ENCODE results near the gene C19orf38.
"Not testable (repeated sequence)": the region's sequence is repeated elsewhere in the genome, so short reads cannot be mapped to it uniquely, and the experiment has no call there.

The C19orf38 gene

DNA sequence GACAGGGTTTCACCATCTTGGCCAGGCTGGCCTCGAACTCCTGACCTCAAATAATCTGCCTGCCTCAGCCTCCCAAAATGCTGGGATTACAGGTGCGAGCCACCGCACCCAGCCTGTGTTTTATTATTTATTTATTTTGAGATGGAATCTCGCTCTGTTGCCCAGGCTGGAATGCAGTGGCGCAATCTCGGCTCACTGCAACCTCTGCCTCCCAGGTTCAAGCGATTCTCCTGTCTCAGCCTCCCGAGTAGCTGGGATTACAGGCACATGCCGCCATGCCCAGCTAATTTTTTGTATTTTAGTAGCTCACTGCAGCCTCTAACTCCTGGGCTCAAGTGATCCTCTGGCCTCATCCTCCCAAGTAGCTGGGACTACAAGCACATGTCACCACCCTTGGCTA, 29.4 kb downstream of the C19orf38 start:
- DNase-seq, result not testable (repeated sequence)

DNA sequence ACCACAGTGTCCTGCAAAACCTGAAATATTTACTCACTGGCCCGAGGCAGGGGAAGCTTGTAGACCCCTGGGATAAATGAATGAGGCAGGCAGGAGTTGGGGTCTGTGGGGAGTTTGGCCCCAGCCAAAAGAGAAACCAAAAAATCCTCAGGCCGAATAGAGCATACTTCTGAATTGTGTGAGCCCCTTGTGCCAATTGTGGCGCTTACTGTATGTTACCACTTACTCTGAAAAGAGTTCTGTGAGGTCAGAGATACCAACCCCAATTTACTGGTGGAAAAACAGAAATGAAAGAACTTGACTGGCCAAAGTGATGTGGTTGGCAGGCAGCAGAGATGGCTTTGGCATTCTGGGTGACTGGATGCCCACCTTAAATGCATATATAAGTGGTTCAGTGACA, 30.0 kb downstream of the C19orf38 start:
- no peak for DNase-seq

DNA sequence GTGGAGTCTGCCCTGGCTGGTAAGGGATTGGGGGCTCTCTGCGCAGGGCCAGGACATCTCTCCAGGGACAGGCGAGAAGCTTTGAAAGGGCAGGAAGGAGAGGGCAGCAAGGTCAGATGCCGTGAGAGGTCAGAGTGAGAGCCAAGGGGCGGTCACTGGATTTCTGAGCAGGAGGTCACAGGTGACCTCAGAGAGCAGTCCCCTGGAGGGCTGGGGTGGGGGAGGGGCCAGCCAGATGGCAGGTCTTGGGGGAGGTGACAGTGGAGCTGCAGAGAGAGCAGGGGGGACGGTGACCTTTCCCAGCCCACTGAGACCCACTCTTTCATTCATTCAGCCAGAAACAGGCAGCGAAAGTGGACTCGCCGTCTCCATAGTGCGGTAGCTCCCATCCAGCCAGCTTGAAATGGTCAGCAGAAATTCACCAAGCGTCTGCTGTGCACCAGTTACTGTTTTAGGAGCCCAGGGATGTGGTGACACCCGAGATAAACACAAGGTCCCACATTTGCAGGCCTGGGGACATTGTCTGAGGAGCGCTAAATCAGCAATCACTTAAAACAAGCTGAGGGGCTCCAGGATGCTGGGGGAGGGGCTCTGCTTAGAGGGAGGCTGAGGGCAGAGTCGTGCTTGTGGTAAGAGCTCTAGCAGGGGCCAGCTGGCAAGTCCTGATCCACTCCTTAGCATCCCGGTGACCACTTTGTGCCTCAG, 33.3 kb downstream of the C19orf38 start:
- DNase-seq, result no peak

DNA sequence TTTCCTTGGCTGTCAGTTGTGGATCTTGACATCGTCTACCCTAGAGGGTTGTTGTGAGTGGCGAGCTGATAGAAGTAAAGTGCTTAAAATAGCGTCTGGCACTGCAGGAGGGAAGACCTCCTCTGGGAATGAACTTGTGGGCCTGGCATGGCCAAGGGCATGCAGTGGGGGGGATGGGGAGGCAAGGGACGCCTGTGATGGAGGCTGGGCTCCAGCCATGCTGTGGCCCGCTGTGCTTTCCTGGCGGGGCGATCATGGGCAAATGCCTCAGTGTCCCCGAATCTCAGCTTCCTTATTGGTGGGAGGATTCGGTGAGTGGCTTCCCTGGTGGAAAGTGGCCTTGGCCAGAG, 33.9 kb downstream of the C19orf38 start:
- DNase-seq, result no peak

DNA sequence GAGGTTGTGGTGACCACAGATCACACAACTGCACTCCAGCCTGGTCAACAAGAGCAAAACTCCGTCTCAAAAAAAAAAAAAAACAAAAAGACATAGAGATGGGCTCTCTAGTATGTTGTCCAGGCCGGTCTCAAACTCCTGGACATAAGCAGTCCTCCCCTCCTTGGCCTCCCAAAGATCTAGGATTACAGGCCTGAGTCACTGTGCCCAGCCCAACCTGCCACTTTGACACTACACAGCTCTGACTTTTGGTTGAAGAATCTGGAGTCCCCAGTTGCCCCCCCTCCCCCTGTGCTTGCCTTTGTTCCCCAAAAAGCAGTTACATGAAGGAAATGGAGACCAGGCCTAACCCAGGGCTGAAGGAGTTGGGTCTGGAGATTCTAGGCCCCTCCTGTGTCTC, 36.1 kb downstream of the C19orf38 start:
- DNase-seq, result no peak

DNA sequence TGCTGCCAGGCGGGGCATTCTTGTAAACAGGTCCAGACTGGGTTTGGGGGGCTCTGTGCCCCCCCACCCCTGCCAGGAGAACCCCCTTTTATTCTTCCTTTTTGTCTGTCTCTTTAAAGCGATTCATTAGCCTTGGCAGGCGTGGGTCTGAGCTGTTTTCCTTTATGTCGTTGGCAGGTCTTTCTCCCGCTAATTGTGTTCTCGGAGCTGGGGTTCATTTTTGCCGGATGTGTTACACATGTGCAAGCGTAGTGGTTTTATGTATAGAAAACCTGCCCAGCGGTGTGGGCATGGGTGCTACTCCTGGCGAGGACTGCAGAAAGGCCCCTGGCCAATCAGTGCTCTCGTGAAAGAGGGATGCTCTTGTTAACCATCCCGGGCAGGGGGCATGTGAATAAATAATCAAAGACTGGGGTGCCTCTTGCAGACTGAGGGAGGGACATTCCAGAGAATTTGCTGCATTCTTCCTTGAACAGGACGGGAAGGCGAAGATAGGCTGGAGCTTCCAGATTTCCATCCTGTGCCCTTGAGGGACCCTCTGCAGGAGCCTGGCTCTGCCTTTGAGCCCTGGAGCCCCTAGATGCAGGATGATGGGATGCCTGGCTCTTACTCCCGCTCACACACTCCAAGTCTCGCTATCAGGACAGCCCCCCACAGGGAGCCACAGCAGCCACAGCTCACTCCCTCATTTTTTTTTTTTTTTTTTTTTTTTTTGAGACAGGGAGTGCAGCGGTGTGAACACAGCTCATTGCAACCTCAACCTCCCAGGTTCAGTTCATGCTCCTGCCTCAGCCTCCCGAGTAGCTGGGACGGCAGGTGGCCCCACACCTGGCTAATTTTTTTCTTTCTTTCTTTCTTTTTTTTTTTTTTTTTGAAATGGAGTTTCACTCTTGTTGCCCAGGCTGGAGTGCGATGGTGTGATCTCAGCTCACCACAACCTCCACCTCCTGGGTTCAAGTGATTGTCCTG, 37.3 kb downstream of the C19orf38 start:
- DNase-seq, result no peak

DNA sequence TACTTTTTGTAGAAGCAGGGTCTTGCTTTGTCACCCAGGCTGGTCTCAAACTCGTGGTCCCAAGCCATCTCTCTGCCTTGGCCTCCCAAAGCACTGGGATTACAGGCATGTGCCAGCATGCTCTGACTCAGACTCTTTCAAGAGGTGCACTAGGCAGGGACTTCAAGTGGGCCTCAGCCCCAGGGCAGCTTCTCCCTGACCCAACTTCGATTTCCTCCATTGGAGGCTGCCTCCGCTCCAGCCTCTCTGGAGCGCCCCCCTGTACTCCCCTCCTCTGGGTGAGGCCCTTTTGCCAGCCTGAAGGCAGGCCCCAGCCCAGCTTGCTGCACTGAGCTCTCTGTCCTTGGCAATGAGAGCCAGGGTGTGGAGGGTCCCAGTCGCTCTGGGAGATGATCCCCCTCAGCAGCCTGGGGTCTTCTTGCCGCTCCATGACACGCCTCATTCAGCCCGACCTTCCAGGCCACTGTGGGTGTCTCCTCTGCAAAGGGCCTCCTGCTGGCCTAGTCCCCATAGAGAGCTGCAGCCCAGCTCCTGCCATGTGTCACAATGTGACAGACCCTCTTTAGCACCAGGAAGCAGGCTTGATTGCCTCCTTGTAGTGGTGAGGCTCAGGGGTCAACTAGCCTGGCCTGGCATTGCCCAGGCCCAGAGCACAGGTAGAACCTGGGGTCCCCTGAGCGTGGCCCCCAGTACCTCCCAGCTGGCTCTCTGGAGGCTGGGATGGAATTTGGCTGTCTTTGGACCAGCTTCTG, 39.6 kb downstream of the C19orf38 start:
- DNase-seq, result no peak

DNA sequence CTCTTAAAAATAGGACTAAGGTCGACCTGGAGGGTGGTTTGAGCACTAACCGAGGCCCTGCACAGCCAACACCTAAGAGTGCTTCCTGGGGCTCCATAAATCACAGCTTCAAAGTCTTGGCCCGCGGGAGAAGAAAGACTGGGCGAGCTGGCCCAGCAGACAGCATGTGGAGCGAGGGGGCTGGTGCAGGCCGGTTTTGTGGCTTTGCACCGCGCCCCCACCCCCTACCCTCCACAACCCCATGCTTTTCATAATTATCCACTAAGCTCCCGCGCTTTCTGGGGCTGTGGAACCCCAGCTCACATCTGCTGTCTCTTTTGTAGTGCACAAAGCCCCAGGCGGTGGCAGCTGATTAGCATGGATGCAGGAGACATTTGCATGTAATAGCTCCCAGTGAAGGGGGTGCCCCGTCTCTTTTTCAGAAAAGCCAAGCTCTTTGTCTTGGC, 40.2 kb downstream of the C19orf38 start:
- DNase-seq, result no peak

DNA sequence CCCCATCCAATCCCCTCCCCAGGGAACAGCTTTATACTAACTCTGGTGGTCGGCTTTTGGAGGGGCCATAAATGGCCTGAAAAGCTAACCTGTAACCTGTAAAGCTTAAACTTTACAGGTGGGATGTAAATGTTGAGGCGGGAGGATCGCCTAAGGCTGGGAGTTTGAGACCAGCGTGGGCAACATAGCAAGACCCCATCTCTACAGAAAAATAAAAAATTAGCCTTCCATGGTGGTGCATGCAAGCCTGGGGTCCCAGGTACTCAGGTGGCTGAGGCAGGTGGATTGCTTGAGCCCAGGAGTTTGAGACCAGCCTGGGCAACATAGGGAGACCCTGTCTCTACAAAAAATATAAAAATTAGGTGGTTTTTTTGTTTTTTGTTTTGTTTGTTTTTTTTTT, 41.7 kb downstream of the C19orf38 start:
- DNase-seq, result no peak

DNA sequence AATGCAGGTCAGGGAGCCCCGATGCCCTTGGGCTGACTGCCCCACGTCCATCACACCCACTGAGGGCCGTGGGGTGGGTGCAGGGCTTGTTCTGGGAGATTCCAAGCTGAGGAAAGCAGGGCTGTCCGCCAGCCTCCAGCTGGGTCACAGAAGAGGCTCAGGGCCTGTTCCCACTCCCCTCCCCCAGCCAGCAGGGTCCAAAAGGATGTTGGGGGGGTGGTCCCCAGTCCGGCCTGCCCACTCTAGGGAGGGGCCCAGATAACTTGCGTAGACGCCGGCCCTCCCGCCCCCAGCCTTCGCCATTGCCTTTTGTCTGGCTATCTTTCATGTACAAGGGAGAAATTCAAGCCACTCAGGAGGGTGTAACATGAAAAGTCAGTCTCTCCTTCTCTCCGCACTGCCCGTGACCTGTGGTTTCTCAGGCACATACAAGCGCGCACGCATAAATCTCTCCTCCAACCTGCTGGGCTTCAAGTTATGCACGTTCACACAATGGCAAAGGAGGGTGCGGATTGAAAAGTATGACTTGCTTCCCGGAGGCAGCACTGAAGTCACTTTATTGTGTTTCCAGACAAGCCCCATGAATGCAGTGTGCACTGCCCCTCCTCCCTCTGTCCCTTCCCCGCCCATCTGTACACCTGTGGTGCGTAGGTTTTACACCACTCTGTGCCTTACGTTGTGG, 43.3 kb downstream of the C19orf38 start:
- no peak for DNase-seq

DNA sequence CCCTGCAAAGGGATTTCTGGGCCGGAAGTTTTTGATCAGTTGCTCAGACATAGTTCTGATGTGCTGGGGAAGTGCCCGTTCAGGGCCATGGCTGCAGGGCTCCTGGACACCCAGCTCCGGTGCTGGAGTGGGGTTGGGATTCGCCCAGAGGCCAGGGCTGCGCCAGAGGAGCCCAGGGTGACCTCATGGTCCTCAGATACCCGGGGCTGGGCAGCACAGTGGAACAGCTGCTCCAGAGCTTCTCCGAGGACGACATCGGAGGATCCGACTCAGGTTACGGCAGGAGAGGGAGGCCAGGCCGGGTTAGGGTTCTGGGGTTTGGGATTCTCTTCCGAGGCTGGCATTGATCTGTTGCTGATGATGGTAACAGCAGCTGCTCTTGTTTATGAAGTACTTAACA, 44.0 kb downstream of the C19orf38 start:
- DNase-seq, result no peak

DNA sequence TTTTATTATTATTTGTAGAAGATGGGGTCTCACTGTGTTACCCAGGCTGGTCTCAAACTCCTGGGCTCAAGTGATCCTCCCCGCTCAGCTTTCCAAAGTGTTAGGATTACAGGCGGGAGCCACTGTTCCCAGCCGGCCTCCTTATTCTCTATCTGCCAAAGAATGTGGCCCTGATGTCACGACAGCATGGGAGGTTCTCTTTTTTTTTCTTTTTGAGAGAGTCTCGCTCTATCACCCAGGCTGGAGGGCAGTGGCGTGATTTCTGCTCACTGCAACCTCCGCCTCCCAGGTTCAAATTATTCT, 46.6 kb downstream of the C19orf38 start:
- no peak for DNase-seq

DNA sequence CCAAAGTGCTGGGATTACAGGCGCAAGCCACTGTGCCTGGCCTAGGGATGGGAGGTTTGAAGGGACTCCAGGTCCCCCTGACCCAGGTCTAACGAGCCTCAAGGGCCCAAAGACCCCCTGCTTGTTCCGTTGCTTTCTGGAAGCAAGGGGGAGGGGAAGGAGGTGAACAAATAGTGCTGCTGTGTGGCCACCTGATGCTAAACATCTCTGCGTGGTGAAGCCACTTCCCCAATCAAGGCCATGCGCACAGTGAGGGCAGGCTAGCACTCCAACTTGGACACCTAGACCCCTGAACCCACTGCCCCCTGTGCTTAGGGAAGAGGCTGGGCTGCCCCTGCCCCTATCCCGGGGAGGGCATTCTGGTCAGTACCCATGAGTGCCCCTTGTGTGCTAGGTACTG, 47.1 kb downstream of the C19orf38 start:
- DNase-seq, result no peak

DNA sequence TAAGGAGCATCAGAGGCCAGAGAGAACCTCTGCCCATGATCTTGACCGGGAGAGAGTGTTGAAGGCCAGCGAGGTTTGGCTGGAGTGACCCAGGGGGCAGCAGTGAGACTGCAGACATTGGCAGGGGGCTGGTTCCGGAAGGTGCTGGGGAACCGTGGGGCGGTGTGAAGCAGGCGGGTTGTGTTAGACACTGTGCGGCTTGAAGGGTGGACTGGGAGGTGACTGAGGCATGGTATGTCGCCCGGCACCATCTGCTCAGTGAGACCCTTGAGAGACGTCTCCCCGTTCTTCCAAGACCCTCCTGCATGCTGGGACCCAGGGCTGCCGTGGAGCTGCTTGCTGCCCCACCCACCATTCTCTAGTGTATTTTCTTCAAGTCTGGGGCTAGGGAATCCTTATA, 47.7 kb downstream of the C19orf38 start:
- no peak for DNase-seq

DNA sequence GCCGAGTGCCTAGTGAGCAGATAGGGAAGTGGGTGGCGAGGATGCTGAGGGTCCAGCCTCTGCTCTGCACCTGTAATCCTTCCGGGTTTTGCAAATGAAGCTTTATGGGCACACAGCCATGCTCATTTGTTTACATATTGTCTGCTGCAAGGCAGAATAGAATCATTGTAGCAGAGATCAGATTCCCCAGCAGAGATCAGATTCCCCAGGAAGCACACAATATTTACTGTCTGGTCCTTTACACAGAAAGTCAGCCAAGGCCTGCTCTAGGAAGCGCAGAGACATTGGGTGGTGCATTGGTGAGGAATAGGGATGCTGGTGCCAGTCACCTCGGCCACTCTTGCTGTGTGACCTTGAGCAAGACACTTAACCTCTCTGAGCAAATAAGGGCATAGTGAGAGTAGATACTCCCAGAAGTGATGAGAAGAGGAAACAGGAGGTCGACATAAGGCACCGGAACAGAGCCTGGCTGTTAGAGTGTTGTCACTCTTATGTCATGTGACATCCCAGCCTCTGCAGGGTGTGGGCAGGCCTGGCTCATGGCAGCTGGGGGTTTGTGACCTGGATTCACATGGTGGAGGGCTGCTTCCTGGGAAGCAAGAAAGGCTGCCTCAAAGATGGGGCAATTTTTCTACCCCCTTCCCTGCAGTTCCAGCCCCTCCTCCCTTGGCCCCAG, 48.8 kb downstream of the C19orf38 start:
- DNase-seq, result no peak

DNA sequence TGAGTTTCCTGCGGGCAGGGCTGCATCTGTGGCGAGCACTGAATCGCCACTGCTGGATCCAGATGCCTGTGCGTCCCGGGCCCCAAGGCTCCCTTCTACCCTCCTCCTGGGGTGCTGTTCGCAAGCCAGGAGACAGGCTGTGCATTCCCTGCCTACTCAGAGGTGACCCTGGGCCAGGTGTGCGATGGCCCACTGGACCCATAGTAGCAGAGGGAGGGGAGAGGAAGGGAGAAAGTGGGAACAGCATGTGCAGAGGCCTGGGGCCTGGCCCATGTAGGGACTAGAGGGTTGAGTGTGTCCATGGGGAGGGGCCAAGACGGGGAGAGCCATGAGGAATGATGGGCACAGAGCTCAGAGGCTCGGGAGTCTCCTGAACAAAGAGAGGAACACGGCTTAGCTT, 50.4 kb downstream of the C19orf38 start:
- DNase-seq, result no peak

DNA sequence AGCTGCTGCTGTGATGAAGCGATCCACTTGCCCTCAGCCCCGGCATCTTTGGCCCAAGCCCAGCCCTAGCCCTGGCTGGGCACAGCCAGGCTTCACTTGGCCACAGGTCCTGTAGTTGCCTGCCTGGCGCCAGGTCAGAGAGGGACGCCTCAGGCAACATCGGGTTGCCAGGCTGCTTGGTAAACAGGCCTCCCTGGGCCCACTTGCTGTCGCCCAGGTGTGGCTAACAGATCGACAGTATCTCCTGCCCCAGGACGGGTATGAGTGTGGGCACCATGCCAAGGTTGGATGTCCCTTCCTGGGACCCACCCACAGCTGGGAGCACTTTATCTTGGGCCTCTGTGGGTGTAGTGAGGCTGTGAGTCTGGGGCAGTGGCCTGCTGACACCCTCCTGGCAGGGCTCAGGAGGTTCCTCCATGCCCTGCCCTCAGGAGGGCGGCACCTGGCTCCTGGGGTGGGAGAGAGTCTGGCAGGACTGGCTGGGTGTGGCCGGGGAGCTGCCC, 51.0 kb downstream of the C19orf38 start:
- DNase-seq, result no peak

DNA sequence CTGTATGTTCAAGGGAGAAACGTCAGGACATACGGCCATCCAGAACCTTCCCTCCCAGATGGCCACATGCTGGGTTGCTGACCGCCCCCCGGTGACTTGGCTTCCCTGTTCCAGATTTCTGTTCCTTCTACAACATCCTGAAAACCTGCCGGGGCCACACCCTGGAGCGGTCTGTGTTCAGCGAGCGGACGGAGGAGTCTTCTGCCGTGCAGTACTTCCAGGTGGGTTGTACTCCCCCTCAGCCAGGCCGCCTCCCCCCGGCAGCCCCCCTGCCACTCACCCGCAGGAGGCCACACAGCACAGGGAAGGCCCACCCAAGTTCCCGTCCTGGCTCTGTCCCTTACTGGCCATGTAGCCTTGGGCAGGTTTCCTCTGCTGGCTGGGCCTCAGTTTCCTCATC, 59.7 kb downstream of the C19orf38 start:
- no peak for DNase-seq

DNA sequence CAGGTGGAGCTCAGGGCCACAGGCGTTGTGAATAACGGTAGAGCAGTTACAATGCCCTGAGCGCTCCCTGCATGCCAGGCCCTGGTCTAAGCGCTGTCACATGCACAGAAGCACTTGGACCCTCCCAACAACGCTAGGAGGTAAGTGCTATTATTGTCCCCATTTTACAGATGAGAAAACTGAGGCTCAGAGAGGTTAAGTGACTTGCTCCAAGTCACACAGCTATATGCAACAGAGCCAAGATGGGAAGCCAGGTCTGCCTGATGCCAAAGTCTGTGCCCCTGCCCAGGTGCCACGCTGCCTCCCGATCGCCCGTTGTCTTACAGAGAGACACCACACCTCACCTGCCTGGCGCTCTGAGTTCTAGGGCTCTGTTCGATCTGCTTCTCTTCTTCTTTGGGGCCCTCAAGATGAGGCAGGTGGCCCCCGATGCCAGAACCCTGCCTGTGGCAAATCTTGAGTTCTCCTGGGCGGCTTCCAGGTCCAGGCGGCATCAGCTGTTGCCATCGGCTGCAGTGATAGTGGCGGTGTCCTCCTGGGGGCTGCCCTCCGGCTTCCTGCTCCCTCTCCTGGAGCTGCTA, 60.3 kb downstream of the C19orf38 start:
- DNase-seq, result no peak

DNA sequence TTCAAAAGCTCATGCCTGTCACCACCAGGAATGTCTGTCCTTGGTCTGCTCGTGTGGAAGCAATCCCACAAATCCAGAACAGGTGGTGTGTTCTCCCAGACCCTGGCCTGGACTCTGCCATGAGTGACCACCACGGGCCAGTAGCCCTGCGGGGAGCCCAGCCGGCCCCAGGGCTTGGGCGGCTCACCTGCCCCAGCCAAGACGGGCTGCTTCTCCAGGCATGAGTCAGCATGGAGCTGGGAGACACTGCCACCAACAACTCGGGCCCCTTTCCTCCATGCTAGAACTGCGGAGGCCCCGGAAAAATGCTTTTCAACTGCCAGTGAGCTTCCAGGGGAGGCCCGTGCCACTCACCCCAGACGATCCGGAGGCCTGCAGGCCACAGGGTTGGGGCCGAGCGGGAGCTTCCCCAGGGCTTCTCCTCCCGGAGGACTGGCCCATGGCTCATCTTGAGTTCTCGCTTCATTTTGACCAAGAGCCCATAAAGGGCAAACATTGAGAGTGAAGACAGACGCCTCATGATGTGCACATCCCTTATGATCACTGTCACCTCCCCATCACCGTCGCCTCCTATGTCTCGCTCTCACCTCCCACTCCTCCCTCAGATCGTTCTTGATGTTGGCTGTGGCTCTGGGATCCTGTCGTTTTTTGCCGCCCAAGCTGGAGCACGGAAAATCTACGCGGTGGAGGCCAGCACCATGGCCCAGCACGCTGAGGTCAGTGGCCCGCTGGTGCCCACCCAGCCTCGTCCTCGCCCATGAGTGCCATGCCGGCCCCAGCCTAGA, 63.6 kb downstream of the C19orf38 start:
- no peak for DNase-seq

DNA sequence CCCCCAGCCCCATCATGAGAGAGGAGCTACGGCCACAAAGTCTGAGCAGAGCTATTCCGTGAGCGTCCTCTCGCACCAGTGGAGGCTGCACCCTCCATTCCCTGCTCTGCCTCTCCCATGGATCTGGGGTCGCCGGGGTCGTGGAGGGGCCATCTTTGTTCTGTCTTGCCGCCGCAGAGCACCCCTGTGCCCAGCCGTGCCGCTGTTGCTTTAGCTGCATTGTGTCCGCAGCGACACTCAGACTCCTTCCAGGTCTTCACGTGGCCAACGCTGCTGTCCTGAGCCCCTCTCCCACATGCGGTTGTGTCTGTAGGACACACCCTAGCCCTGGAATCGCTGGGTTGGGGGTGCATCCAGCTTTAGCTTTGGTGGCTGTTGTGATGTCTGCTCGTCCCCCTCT, 64.4 kb downstream of the C19orf38 start:
- DNase-seq, result no peak

Data from activated CD8-positive, alpha-beta memory T cell treated with anti-CD3 and anti-CD28 coated beads for 24 hours (primary cell).